Measurements from ENCODE around the gene KLHL42. TPM values are rescaled to one million over a fixed set of nuclear protein-coding genes. Genes with fewer than 3 reads are reported as not detected.

KLHL42 gene
- total and polyA plus RNA-seq, 2 experiments from 2014 or later = 7.6 to 33.2 TPM

GRCh38 chr12:27802936-27803335 is 22.9 kb downstream of the KLHL42 start (continued):
- TF ChIP-seq ZNF462 (CRISPR knock-in tag; IDR thresholded peaks at IDR 0.05) = no peak

- H2AFZ ChIP-seq = no peak overlapping the region
- Mint-ChIP-seq H3K9me3 (no peaks in the 10 kb centered on the region), H3K4me1 (peaks cover 5% of the 10 kb centered on the region; the same call in 2 of the 3 replicates), H3K27ac (no peak overlapping the region), H3K36me3 (ENCODE audit: low read depth) (no peaks in the 10 kb centered on the region; the same call in 2 of the 3 replicates), H3K4me3 (no peak overlapping the region), H3K27me3 (ENCODE audit: insufficient read depth, low read depth, poor library complexity) (peaks cover 3% of the 10 kb centered on the region)
- no peak overlapping the region for H3K4me2 ChIP-seq
- no peaks in the 10 kb centered on the region for H3K27me3 ChIP-seq (ENCODE audit: insufficient read depth)
- H3K4me1 ChIP-seq (ENCODE audit: insufficient read depth) = no peaks in the 10 kb centered on the region
- no peaks in the 10 kb centered on the region for H3F3A ChIP-seq (replicated peaks; ENCODE audit: low read depth)
- DNase-seq (ENCODE audit: low spot score) (no peak), ATAC-seq (no peak)
- H3K4me3 ChIP-seq = no peak overlapping the region
- no peaks in the 10 kb centered on the region for H3K9me2 ChIP-seq (ENCODE audit: insufficient read depth)
- no peaks in the 10 kb centered on the region for H3K79me2 ChIP-seq (replicated peaks; ENCODE audit: insufficient read depth)
- H3K36me3 ChIP-seq (ENCODE audit: insufficient read depth) = no peaks in the 10 kb centered on the region
- no peaks in the 10 kb centered on the region; the same call in 1 of the 2 replicates for H4K20me1 ChIP-seq (replicated peaks; ENCODE audit: insufficient read depth)
- H3K27ac ChIP-seq (ENCODE audit: low read depth) = no peak overlapping the region
- TF ChIP-seq EZH2 (IDR thresholded peaks at IDR 0.05; ENCODE audit: low read depth, unreplicated experiment) = no peak
- TF ChIP-seq STAT1 (IDR thresholded peaks at IDR 0.05; ENCODE audit: unreplicated experiment) = no peak
- no peak for TF ChIP-seq CTCF (conservative IDR thresholded peaks at IDR 0.05; ENCODE audit: low read depth in 2 of 2)
- no peak for TF ChIP-seq POLR2AphosphoS5 (IDR thresholded peaks at IDR 0.05; ENCODE audit: low read depth)
- no peak for TF ChIP-seq EZH2phosphoT487 (IDR thresholded peaks at IDR 0.05; ENCODE audit: unreplicated experiment)
- no peak for TF ChIP-seq ETS1 (IDR thresholded peaks at IDR 0.05)
- TF ChIP-seq CREB1 (CRISPR knock-in tag; IDR thresholded peaks at IDR 0.05; ENCODE audit: low read depth) = no peak
- TF ChIP-seq REST (IDR thresholded peaks at IDR 0.05; ENCODE audit: unreplicated experiment) = no peak
- TF ChIP-seq NANOG (IDR thresholded peaks at IDR 0.05; ENCODE audit: borderline replicate concordance) = no peak
- no peak for TF ChIP-seq JUNB (IDR thresholded peaks at IDR 0.05; ENCODE audit: unreplicated experiment)
- TF ChIP-seq ZNF331 (CRISPR knock-in tag; IDR thresholded peaks at IDR 0.05; ENCODE audit: low read depth) = no peak
Measured at GRCh38 chr12:27805238-27805637, 25.2 kb downstream of the KLHL42 start.

Measured in GM23338 (cell line).